Ovary (tissue), 9 donors: ENCODE measurements around the gene CAPZB. TPM values are rescaled to one million over a fixed set of nuclear protein-coding genes. Genes with fewer than 3 reads are reported as not detected.
A peak's percentile ranks its signal among the peaks of the same experiment; 100 is the strongest.

Source experiments
- DNase-seq, 5 donors: peaks; one replicate each; pipeline ENCODE4 v3.0.0-alpha.2; 2019 to 2020
- H3K27ac ChIP-seq, 2 donors: fragments of 200-600 bp; one replicate each; pipeline versions ENCODE4 v1.5.1 to v1.8.0; 2019 to 2022
- H3K27me3 ChIP-seq: fragments of 200-600 bp; one replicate; pipeline ENCODE4 v1.8.0; 2022
- H3K36me3 ChIP-seq: fragments of 200-600 bp; sonication (generic); one replicate; pipeline ENCODE4 v1.5.1; 2019
- H3K4me1 ChIP-seq: one replicate; pipeline ENCODE4 v1.8.1; 2013; ENCODE audit warnings: mild to moderate bottlenecking, moderate library complexity; ENCODE audit not compliant: insufficient read depth
- H3K4me3 ChIP-seq: fragments of 200-600 bp; sonication (generic); one replicate; pipeline ENCODE4 v1.5.1; 2017
- H3K9me3 ChIP-seq, 2 donors: fragments of 200-600 bp in 1 of 2; sonication (generic) in 1 of 2; one replicate each; pipeline versions ENCODE4 v1.5.1 to v1.8.1; 2013 to 2019; ENCODE audit warnings: mild to moderate bottlenecking in 1 of 2, moderate library complexity in 1 of 2
- EP300 ChIP-seq: sonication (generic); formaldehyde crosslinking; IDR thresholded peaks from one replicate; pipeline ENCODE4 v1.6.1; 2017; ENCODE audit warnings: antibody characterized with exemption
- POLR2A ChIP-seq: fragments of 450-650 bp; IDR thresholded peaks from one replicate; pipeline ENCODE4 v1.6.1; 2017; ENCODE audit warnings: antibody characterized with exemption, mild to moderate bottlenecking, moderate library complexity
- WGBS, 3 donors: extraction: QIAGEN DNeasy Blood & Tissue Kit in 1 of 3; methylation state at CpG; one replicate each; pipeline versions ENCODE4 v1.1.5 to v1.1.7; 2013 to 2017; 5-methylcytosine and 5-hydroxymethylcytosine counted together
- intact Hi-C, 4 donors: fragments of 100-400 bp; cut with DNase I; formaldehyde crosslinking; loops; one replicate each; pipeline versions ENCODE4 v1.11.0 to v1.15.1; 2022 to 2023
- polyA plus RNA-seq, 2 donors: library from polyadenylated mRNA; stranded (reverse); fragments of 200-250 nt in 1 of 2; fragments of 350-450 nt in 1 of 2; fragmentation: Illumina TruSeq in 1 of 2; extraction: RNeasy Lipid Tissue Mini Kit (QIAGEN cat#74804) in 1 of 2; gene quantifications; one replicate each; pipeline ENCODE4 v1.2.3, GENCODE V29; 2013 to 2014
- total RNA-seq, 7 donors: library from RNA; depleted of rRNA in 2 of 7; stranded (reverse); fragments of >200 nt in 2 of 7; fragmentation: NEBNext Ultra II Directional in 3 of 7; extraction: Animal tissue kit (Norgen Biotek cat#: 25700) in 3 of 7; gene quantifications; one replicate each; pipeline versions ENCODE4 v1.1.0 to v1.2.4, GENCODE V29; 2016 to 2023
- TF ChIP-seq, protein P1 (sequence below), 3 donors: fragments of 450-650 bp in 2 of 3; fragments of 200-600 bp in 1 of 3; IDR thresholded peaks; one replicate each; pipeline versions ENCODE4 v1.5.1 to v1.8.0; 2016 to 2022; ENCODE audit warnings: antibody characterized with exemption in 3 of 3, mild to moderate bottlenecking in 1 of 3
- donor health status: DM: no; HTN: no; CAD: no; lungs with moderate emphysema.
- donor health status: DM: no; HTN: no; CAD: no.
- donor health status: Bipolar disorder and iron deficiency.
- donor health status: DM: yes; HTN: yes; CAD: no.
- donor health status: DM: no; HTN: no; CAD: no.
- donor health status: DM: yes; HTN: yes; CAD: no.

Gene CAPZB
- total and polyA plus RNA-seq, 9 donors: 85.0 to 391 (median 258) TPM

DNA sequence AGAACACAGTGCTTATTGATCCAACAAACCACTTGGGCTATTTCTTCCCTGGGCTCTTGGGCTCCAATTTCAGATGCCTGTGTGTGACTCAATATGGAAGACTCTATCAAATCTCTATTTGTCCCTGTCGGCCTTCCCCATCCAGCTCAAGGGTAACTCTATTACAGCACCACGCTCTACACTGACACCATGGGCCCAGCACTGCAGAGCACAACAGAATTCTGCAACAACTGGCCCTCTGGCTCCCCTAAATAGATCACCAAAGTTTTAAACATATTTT lies 51.7 kb downstream of the CAPZB start:
- 49 to 57% (median 53%) methylated on average over 2 of the region's 2 CpGs for WGBS, 3 donors
- H3K27ac ChIP-seq: peak overlapping the region; percentile 50 to 95

GRCh38 chr1:19432943-19433718 lies 52.2 kb downstream of the CAPZB start:
- Histone ChIP-seq H3K27me3 (no peaks in the 10 kb centered on the region), H3K4me1 (peaks cover 48% of the 10 kb centered on the region), H3K9me3 (no peaks in the 10 kb centered on the region), H3K36me3 (no peaks in the 10 kb centered on the region), H3K4me3 (no peak overlapping the region), H3K27ac (peak overlapping the region; percentile 50 to 95)
- 15 to 22% (median 21%) methylated on average over 15 of the region's 15 CpGs for WGBS, 3 donors
- no peak for DNase-seq
- TF ChIP-seq, protein P1, sequence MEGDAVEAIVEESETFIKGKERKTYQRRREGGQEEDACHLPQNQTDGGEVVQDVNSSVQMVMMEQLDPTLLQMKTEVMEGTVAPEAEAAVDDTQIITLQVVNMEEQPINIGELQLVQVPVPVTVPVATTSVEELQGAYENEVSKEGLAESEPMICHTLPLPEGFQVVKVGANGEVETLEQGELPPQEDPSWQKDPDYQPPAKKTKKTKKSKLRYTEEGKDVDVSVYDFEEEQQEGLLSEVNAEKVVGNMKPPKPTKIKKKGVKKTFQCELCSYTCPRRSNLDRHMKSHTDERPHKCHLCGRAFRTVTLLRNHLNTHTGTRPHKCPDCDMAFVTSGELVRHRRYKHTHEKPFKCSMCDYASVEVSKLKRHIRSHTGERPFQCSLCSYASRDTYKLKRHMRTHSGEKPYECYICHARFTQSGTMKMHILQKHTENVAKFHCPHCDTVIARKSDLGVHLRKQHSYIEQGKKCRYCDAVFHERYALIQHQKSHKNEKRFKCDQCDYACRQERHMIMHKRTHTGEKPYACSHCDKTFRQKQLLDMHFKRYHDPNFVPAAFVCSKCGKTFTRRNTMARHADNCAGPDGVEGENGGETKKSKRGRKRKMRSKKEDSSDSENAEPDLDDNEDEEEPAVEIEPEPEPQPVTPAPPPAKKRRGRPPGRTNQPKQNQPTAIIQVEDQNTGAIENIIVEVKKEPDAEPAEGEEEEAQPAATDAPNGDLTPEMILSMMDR (IDR thresholded peaks at IDR 0.05): no peak
- no peak for TF ChIP-seq POLR2A
- TF ChIP-seq EP300: no peak
- intact Hi-C loops: loop anchor here in 1 of 4 donors (10.0 kb wide), 1 partner anchor 52 kb away; the partner anchor contains the start of gene CAPZB

More for the DNA sequence above, 51.7 kb downstream of the CAPZB start:
- intact Hi-C loops: loop anchor here in 1 of 4 donors (10.0 kb wide), 1 partner anchor 51 kb away; the partner anchor contains the start of gene CAPZB
- TF ChIP-seq, protein P1 (IDR thresholded peaks at IDR 0.05): no peak
- no peak for TF ChIP-seq EP300
- no peak for TF ChIP-seq POLR2A
- no peaks in the 10 kb centered on the region for H3K36me3 ChIP-seq
- DNase-seq: no peak
- no peak overlapping the region for H3K4me3 ChIP-seq
- H3K27me3 ChIP-seq: no peaks in the 10 kb centered on the region
- no peaks in the 10 kb centered on the region for H3K9me3 ChIP-seq
- H3K4me1 ChIP-seq: peaks cover 52% of the 10 kb centered on the region

GRCh38 chr1:19430121-19431068 lies 54.9 kb downstream of the CAPZB start:
- no peak for TF ChIP-seq EP300
- no peak for TF ChIP-seq POLR2A
- TF ChIP-seq, protein P1 (IDR thresholded peaks at IDR 0.05): no peak
- intact Hi-C loops: loop anchor here in 1 of 4 donors (10.0 kb wide), 1 partner anchor 54 kb away; the partner anchor contains the start of gene CAPZB
- H3K4me3 ChIP-seq: no peak overlapping the region
- no peaks in the 10 kb centered on the region for H3K27me3 ChIP-seq
- 71 to 76% (median 76%) methylated on average over 16 of the region's 16 CpGs for WGBS, 3 donors
- no peaks in the 10 kb centered on the region for H3K36me3 ChIP-seq
- peak in 1 of 5 donors; percentile 40 for DNase-seq
- peaks cover 51% of the 10 kb centered on the region for H3K4me1 ChIP-seq
- H3K9me3 ChIP-seq: no peaks in the 10 kb centered on the region
- H3K27ac ChIP-seq: peak overlapping the region in 1 of 2 donors; percentile 85

DNA sequence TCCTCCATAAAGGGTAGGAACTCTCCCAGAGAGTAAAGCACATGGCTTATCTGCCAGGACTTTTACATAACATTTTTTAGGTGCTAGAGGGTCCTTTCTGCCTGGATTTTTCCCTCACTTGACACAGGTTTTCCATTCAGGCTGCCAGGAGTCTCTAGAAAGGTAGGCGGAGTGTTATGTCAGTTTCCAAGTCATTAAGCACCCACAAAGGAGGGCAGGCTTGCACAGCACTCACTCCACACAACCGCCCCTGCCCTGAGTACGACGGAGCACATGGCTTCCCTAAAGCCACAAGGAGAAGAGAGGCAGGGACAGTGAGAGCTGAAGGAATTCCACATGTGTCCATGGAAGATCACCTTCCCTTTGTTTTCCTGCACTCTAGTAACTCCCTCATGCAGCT lies 55.7 kb downstream of the CAPZB start:
- H3K4me1 ChIP-seq: peaks cover 55% of the 10 kb centered on the region
- intact Hi-C loops: loop anchor here in 1 of 4 donors (10.0 kb wide), 1 partner anchor 55 kb away; the partner anchor contains the start of gene CAPZB
- H3K4me3 ChIP-seq: no peak overlapping the region
- TF ChIP-seq EP300 (no peak), POLR2A (no peak)
- H3K9me3 ChIP-seq: no peaks in the 10 kb centered on the region
- WGBS, 3 donors: 71 to 85% (median 82%) methylated on average over 4 of the region's 4 CpGs
- H3K36me3 ChIP-seq: no peaks in the 10 kb centered on the region
- no peaks in the 10 kb centered on the region for H3K27me3 ChIP-seq
- H3K27ac ChIP-seq: peak overlapping the region; percentile 37 to 85
- no peak for DNase-seq
